H1 (cell line): ENCODE results near the gene MYO15A. TPM values are rescaled to one million over a fixed set of nuclear protein-coding genes. Genes with fewer than 3 reads are reported as not detected.

Source experiments
- CTCF ChIA-PET: fragments of 300-600 bp; sonication (Branson Sonifier 250); formaldehyde crosslinking; loops from one replicate; lab custom pipeline; 2021; ENCODE audit not compliant: partially characterized antibody; lab: Charles Lee
- POLR2A ChIA-PET: fragments of 300-600 bp; sonication (Branson Sonifier 250); formaldehyde crosslinking; loops from one replicate; lab custom pipeline; 2021; ENCODE audit warnings: inconsistent platforms; ENCODE audit not compliant: partially characterized antibody; lab: Charles Lee
- DNase-seq, 2 experiments: peaks; one replicate each; pipeline versions ENCODE4 v3.0.0 to v3.0.0-alpha.2; 2010 to 2022; ENCODE audit warnings: low spot score in 2 of 2, low read depth in 1 of 2, mixed read lengths in 1 of 2
- FAIRE-seq: peaks from 2 replicates; lab custom pipeline; 2011; peaks lifted over from hg19 to GRCh38; lab: Jason Lieb, UNC
- H2AFZ ChIP-seq: 2 replicates; pipeline ENCODE4 v1.8.1; 2012; ENCODE audit warnings: low read length, inconsistent platforms
- H2AK5ac ChIP-seq: 2 replicates; pipeline ENCODE4 v1.6.1; 2013; ENCODE audit warnings: low read depth, low read length
- H2BK120ac ChIP-seq: replicated peaks from 2 replicates; pipeline ENCODE3; 2013; ENCODE audit warnings: low read depth, low read length, inconsistent platforms
- H2BK12ac ChIP-seq: 2 replicates; pipeline ENCODE4 v1.6.1; 2013; ENCODE audit warnings: low read depth, low read length
- H2BK15ac ChIP-seq: 2 replicates; pipeline ENCODE4 v1.6.1; 2013; ENCODE audit warnings: low read length
- H2BK20ac ChIP-seq: 2 replicates; pipeline ENCODE4 v1.6.1; 2013; ENCODE audit warnings: low read length
- H2BK5ac ChIP-seq: 2 replicates; pipeline ENCODE4 v1.6.1; 2013; ENCODE audit warnings: low read depth, low read length
- H3K14ac ChIP-seq: 2 replicates; pipeline ENCODE4 v1.6.1; 2013; ENCODE audit warnings: inconsistent platforms; ENCODE audit not compliant: insufficient read length
- H3K18ac ChIP-seq: 2 replicates; pipeline ENCODE4 v1.6.1; 2013; ENCODE audit warnings: low read length; ENCODE audit errors: extremely low read depth
- H3K23ac ChIP-seq: 2 replicates; pipeline ENCODE4 v1.6.1; 2013; ENCODE audit warnings: inconsistent platforms; ENCODE audit not compliant: insufficient read length
- H3K23me2 ChIP-seq: 2 replicates; pipeline ENCODE4 v1.6.1; 2013; ENCODE audit warnings: low read depth, low read length
- H3K27ac ChIP-seq: 2 replicates; pipeline ENCODE4 v1.6.1; 2011; ENCODE audit warnings: low read depth, low read length, inconsistent platforms
- H3K27me3 ChIP-seq, 4 experiments: replicated peaks in 1 of 4; 1 replicate in 1 of 4; 2 replicates in 3 of 4; pipeline versions ENCODE4 v1.6.1 to v1.8.1; 2011 to 2013; ENCODE audit warnings: low read length in 3 of 4, mild to moderate bottlenecking in 3 of 4, inconsistent platforms in 2 of 4, mixed read lengths in 2 of 4, moderate library complexity in 1 of 4; ENCODE audit not compliant: control insufficient read depth in 3 of 4, insufficient read depth in 3 of 4; ENCODE audit errors: extremely low read depth in 1 of 4
- H3K36me3 ChIP-seq, 4 experiments: 2 replicates each; pipeline versions ENCODE4 v1.6.1 to v1.8.1; 2011 to 2013; ENCODE audit warnings: mild to moderate bottlenecking in 4 of 4, low read length in 3 of 4, moderate library complexity in 2 of 4, control low read depth in 1 of 4, inconsistent platforms in 1 of 4; ENCODE audit not compliant: insufficient read depth in 4 of 4, control insufficient read depth in 2 of 4
- H3K4ac ChIP-seq: replicated peaks from 2 replicates; pipeline ENCODE3; 2013; ENCODE audit warnings: low read length, low read depth, mixed read lengths, inconsistent platforms; ENCODE audit not compliant: insufficient read length
- H3K4me1 ChIP-seq, 4 experiments: replicated peaks in 1 of 4; 1 replicate in 1 of 4; 2 replicates in 3 of 4; pipeline versions ENCODE4 v1.6.1 to v1.8.1; 2011 to 2013; ENCODE audit warnings: low read length in 3 of 4, inconsistent platforms in 2 of 4, mixed read lengths in 1 of 4; ENCODE audit not compliant: insufficient read depth in 4 of 4, control insufficient read depth in 3 of 4
- H3K4me2 ChIP-seq, 2 experiments: 2 replicates each; pipeline versions ENCODE4 v1.6.1 to v1.8.1; 2011 to 2013; ENCODE audit warnings: low read depth in 2 of 2, low read length in 2 of 2, control low read depth in 1 of 2, inconsistent platforms in 1 of 2, mild to moderate bottlenecking in 1 of 2; ENCODE audit not compliant: insufficient read depth in 1 of 2
- H3K4me3 ChIP-seq, 4 experiments: fragments of 200-600, 300-600 bp in 1 of 4; sonication (generic), shearing (Covaris generic), sonication (Bioruptor Twin) in 1 of 4; 2 replicates each; pipeline versions ENCODE4 v1.5.1 to v1.8.1; 2011 to 2016; ENCODE audit warnings: low read length in 4 of 4, low read depth in 3 of 4, control low read depth in 2 of 4, inconsistent platforms in 2 of 4, mild to moderate bottlenecking in 2 of 4, mixed read lengths in 1 of 4, moderate library complexity in 1 of 4; ENCODE audit not compliant: insufficient read depth in 2 of 4; ENCODE audit errors: extremely low read depth in 1 of 4
- H3K56ac ChIP-seq: replicated peaks from 2 replicates; pipeline ENCODE3; 2013; ENCODE audit warnings: low read depth, mild to moderate bottlenecking, mixed read lengths, low read length, inconsistent platforms; ENCODE audit not compliant: insufficient read length
- H3K79me1 ChIP-seq: 2 replicates; pipeline ENCODE4 v1.6.1; 2013; ENCODE audit warnings: low read depth, low read length, control low read depth
- H3K79me2 ChIP-seq, 2 experiments: 2 replicates each; pipeline versions ENCODE4 v1.6.1 to v1.8.1; 2012 to 2013; ENCODE audit warnings: low read length in 2 of 2, mild to moderate bottlenecking in 2 of 2, inconsistent platforms in 1 of 2; ENCODE audit not compliant: insufficient read depth in 2 of 2, control insufficient read depth in 1 of 2
- H3K9ac ChIP-seq, 4 experiments: replicated peaks in 1 of 4; 1 replicate in 1 of 4; 2 replicates in 3 of 4; pipeline versions ENCODE4 v1.6.1 to v1.8.1; 2011 to 2013; ENCODE audit warnings: low read depth in 3 of 4, low read length in 3 of 4, control low read depth in 2 of 4, mild to moderate bottlenecking in 2 of 4, moderate library complexity in 2 of 4, inconsistent platforms in 1 of 4; ENCODE audit errors: extremely low read depth in 1 of 4
- H3K9me3 ChIP-seq, 2 experiments: 2 replicates each; pipeline versions ENCODE4 v1.6.1 to v1.8.1; 2012 to 2013; ENCODE audit warnings: mild to moderate bottlenecking in 2 of 2, moderate library complexity in 2 of 2, control low read depth in 1 of 2, inconsistent platforms in 1 of 2, low read depth in 1 of 2, low read length in 1 of 2, mixed read lengths in 1 of 2; ENCODE audit not compliant: insufficient read depth in 2 of 2
- H4K20me1 ChIP-seq, 2 experiments: replicated peaks in 1 of 2; 2 replicates each; pipeline versions ENCODE3 to v1.8.1; 2011 to 2013; ENCODE audit warnings: inconsistent platforms in 2 of 2, low read length in 2 of 2, mild to moderate bottlenecking in 1 of 2; ENCODE audit not compliant: insufficient read depth in 2 of 2, control insufficient read depth in 1 of 2
- H4K5ac ChIP-seq: 2 replicates; pipeline ENCODE4 v1.6.1; 2013; ENCODE audit warnings: low read length, low read depth, mixed read lengths, inconsistent platforms; ENCODE audit not compliant: insufficient read length
- H4K8ac ChIP-seq: 2 replicates; pipeline ENCODE4 v1.8.0; 2013; ENCODE audit warnings: mild to moderate bottlenecking, moderate library complexity, low read length, inconsistent platforms; ENCODE audit not compliant: insufficient read depth; ENCODE audit errors: extremely low read depth
- H4K91ac ChIP-seq: replicated peaks from 2 replicates; pipeline ENCODE3; 2013; ENCODE audit warnings: low read length, mixed read lengths, inconsistent platforms; ENCODE audit not compliant: insufficient read length
- BRCA1 ChIP-seq: IDR thresholded peaks from 2 replicates; pipeline ENCODE4 v1.6.1; 2012; ENCODE audit warnings: low read depth, low read length, improper control_type of control experiment
- CTBP2 ChIP-seq: IDR thresholded peaks from 2 replicates; pipeline ENCODE4 v1.7.0; 2011; ENCODE audit warnings: borderline replicate concordance, mild to moderate bottlenecking, moderate library complexity, mixed read lengths, low read length; ENCODE audit not compliant: insufficient read depth, insufficient read length
- CTCF ChIP-seq, 3 experiments: IDR thresholded peaks; 1 replicate in 2 of 3; 2 replicates in 1 of 3; pipeline versions ENCODE4 v1.5.1 to v1.6.1; 2011; ENCODE audit warnings: low read length in 3 of 3, mild to moderate bottlenecking in 3 of 3, inconsistent platforms in 2 of 3, low read depth in 1 of 3, moderate library complexity in 1 of 3; ENCODE audit not compliant: insufficient read depth in 1 of 3; ENCODE audit errors: control extremely low read depth in 1 of 3
- E2F6 ChIP-seq: IDR thresholded peaks from 2 replicates; pipeline ENCODE4 v1.6.1; 2012; ENCODE audit warnings: inconsistent platforms
- PHF8 ChIP-seq: fragments of 200-600 bp; sonication (generic); conservative IDR thresholded peaks from 2 replicates; pipeline ENCODE4 v1.7.1; 2012; ENCODE audit warnings: low read depth, mild to moderate bottlenecking, inconsistent platforms, low read length, moderate library complexity
- RBBP5 ChIP-seq: IDR thresholded peaks from 2 replicates; pipeline ENCODE4 v1.7.1; 2012; ENCODE audit warnings: low read depth, mild to moderate bottlenecking, inconsistent platforms, low read length, moderate library complexity, borderline replicate concordance
- WGBS, 2 experiments: shearing (Covaris generic) in 1 of 2; methylation state at CpG; one replicate each; pipeline versions ENCODE4 v1.1.6 to v1.1.7; 2013 to 2015; ENCODE audit warnings: low lambda C conversion rate in 2 of 2, mixed read lengths in 2 of 2, inconsistent platforms in 1 of 2, low coverage in 1 of 2, missing lambda C conversion rate in 1 of 2; ENCODE audit not compliant: insufficient replicate concordance in 2 of 2, insufficient coverage in 1 of 2, insufficient read length in 1 of 2; ENCODE audit errors: extremely low coverage in 1 of 2, missing lambda C conversion rate in 1 of 2; 5-methylcytosine and 5-hydroxymethylcytosine counted together
- polyA plus RNA-seq, 7 experiments: library from polyadenylated mRNA; depleted of rRNA in 3 of 7; stranded (reverse) in 5 of 7; unstranded in 2 of 7; fragments of >200 nt in 5 of 7; fragments of 200-250 nt in 2 of 7; gene quantifications; 1 replicate in 5 of 7; 2 replicates in 1 of 7; 4 replicates in 1 of 7; pipeline versions ENCODE4 v1.2.1 to v1.2.3, GENCODE V29; 2011 to 2013; ENCODE audit warnings: missing spikeins in 2 of 7, mixed read lengths in 2 of 7
- total RNA-seq: library from RNA; stranded (reverse); fragmentation: NEBNext Ultra II Directional; extraction: Animal tissue kit (Norgen Biotek cat#: 25700); gene quantifications from 2 replicates; pipeline ENCODE4 v1.2.1, GENCODE V29; 2021
- TF ChIP-seq, protein P1 (sequence below): IDR thresholded peaks from 2 replicates; pipeline ENCODE4 v1.6.1; 2012; ENCODE audit warnings: low read length, inconsistent platforms

Gene MYO15A
- total and polyA plus RNA-seq, 2 of the 8 experiments (the other 6 are each of a cell fraction or from before 2014, with no cell fraction given): 1.6 to 4.2 TPM

GRCh38 chr17:18139949-18140348 lies 31.4 kb downstream of the MYO15A start:
- Histone ChIP-seq H4K91ac (no peak overlapping the region), H3K79me1 (no peaks in the 10 kb centered on the region), H3K23ac (no peak overlapping the region), H4K20me1 (peaks cover 0 to 2% of the 10 kb centered on the region in 2 experiments), H2AK5ac (no peak overlapping the region), H3K56ac (no peak overlapping the region), H3K18ac (no peak overlapping the region), H4K8ac (no peak overlapping the region), H3K4me3 (no peak overlapping the region), H3K4me1 (peaks cover 0 to 16% (median 6%) of the 10 kb centered on the region in 4 experiments; a peak in 5 of 7 replicates), H3K27me3 (no peaks in the 10 kb centered on the region; a peak in 2 of 7 replicates), H3K4me2 (no peak overlapping the region), H2BK15ac (no peak overlapping the region), H3K23me2 (no peaks in the 10 kb centered on the region), H2BK20ac (no peak overlapping the region), H3K4ac (no peak overlapping the region), H3K36me3 (no peaks in the 10 kb centered on the region), H4K5ac (no peak overlapping the region), H3K27ac (no peak overlapping the region), H2BK12ac (no peak overlapping the region), H2BK120ac (no peak overlapping the region), H3K9ac (no peak overlapping the region), H3K14ac (no peak overlapping the region), H2AFZ (no peak overlapping the region), H3K9me3 (no peaks in the 10 kb centered on the region), H3K79me2 (no peaks in the 10 kb centered on the region), H2BK5ac (no peak overlapping the region)
- ChIA-PET POLR2A (interaction anchor here (1.2 to 2.9 kb wide), 3 partner anchors 37 to 61 kb away, joined by 3 to 10 read pairs (median 3); partner anchors contain the start of gene ALKBH5), CTCF (interaction anchor here (0.9 to 10.9 kb wide), 16 partner anchors 10 to 91 kb away, joined by 3 to 141 read pairs (median 18); partner anchors contain the start of gene ALKBH5)
- 74% methylated on average over 3 of the region's 3 CpGs; no CpG with 5 or more reads in 1 of the 2 experiments for WGBS, 2 experiments
- FAIRE-seq (no peak), DNase-seq (no peak)
- TF ChIP-seq PHF8: no peak
- TF ChIP-seq E2F6: no peak
- no peak for TF ChIP-seq RBBP5
- TF ChIP-seq CTCF (IDR thresholded peaks at IDR 0.05; ENCODE audit: control extremely low read depth in 1 of 3, insufficient read depth in 1 of 3, low read depth in 1 of 3, low read length in 3 of 3): peak; percentile 51 to 67 (median 60)
- TF ChIP-seq, protein P1, sequence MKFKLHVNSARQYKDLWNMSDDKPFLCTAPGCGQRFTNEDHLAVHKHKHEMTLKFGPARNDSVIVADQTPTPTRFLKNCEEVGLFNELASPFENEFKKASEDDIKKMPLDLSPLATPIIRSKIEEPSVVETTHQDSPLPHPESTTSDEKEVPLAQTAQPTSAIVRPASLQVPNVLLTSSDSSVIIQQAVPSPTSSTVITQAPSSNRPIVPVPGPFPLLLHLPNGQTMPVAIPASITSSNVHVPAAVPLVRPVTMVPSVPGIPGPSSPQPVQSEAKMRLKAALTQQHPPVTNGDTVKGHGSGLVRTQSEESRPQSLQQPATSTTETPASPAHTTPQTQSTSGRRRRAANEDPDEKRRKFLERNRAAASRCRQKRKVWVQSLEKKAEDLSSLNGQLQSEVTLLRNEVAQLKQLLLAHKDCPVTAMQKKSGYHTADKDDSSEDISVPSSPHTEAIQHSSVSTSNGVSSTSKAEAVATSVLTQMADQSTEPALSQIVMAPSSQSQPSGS: no peak
- no peak for TF ChIP-seq CTBP2
- no peak for TF ChIP-seq BRCA1
